ENCODE measurements around the gene GUCY2F.

GRCh38 chrX:109393859-109394258, 88.0 kb downstream of the GUCY2F start:
- no peak for TF ChIP-seq POLR2A (IDR thresholded peaks at IDR 0.05)
- no peak for TF ChIP-seq CTCF (IDR thresholded peaks at IDR 0.05)
